LNCaP clone FGC (cell line): Measurements from ENCODE around the gene KAT8.

Experiments used
- DNase-seq: peaks from one replicate; pipeline ENCODE4 v3.0.0-alpha.2; 2011; ENCODE audit warnings: low read depth
- H3K4me3 ChIP-seq: 2 replicates; pipeline ENCODE4 v1.5.1; 2011; ENCODE audit warnings: mild to moderate bottlenecking, low read depth, low read length, control low read depth
- CTCF ChIP-seq: IDR thresholded peaks from 2 replicates; pipeline ENCODE4 v1.5.1; 2012; ENCODE audit warnings: mild to moderate bottlenecking; ENCODE audit not compliant: control insufficient read depth, insufficient read depth; ENCODE audit errors: extremely low read depth

KAT8 gene

GRCh38 chr16:31117384-31118222 lies at the start of gene KAT8:
KAT8 (plus strand) TSS chr16:31117664; CDS start chr16:31117682, 18 bp downstream.
- peak within 1 kb of the TSS; percentile 71 for H3K4me3 ChIP-seq
- TF ChIP-seq CTCF: no peak
- peak; percentile 96 for DNase-seq

- peak overlapping the region; percentile 100 for H3K4me3 ChIP-seq
- no peak for DNase-seq
These were observed 45.6 kb upstream of the KAT8 start for GRCh38 chr16:31071861-31072260.

GRCh38 chr16:31072540-31073141 lies 44.8 kb upstream of the KAT8 start:
- peak; percentile 33 for DNase-seq
- peak overlapping the region; percentile 100 for H3K4me3 ChIP-seq
- TF ChIP-seq CTCF: no peak

More at GRCh38 chr16:31071861-31072260, 45.6 kb upstream of the KAT8 start:
- no peak for TF ChIP-seq CTCF

GRCh38 chr16:31073142-31073969 lies 44.1 kb upstream of the KAT8 start:
- no peak for TF ChIP-seq CTCF
- peak; percentile 72 for DNase-seq
- peak overlapping the region; percentile 100 for H3K4me3 ChIP-seq

GRCh38 chr16:31073970-31074813 lies 43.3 kb upstream of the KAT8 start, which contains the start of the genes ZNF646 and ZNF668:
ZNF646 (plus strand) TSS chr16:31074422; CDS start chr16:31076325, 1,903 bp downstream.
ZNF668 (minus strand) TSS chr16:31074240; CDS start chr16:31064459, 9,781 bp downstream.
- TF ChIP-seq CTCF: no peak
- peak within 1 kb of the TSS; percentile 100 for H3K4me3 ChIP-seq
- DNase-seq: peak; percentile 98

GRCh38 chr16:31074814-31075183 lies 42.7 kb upstream of the KAT8 start:
- H3K4me3 ChIP-seq: peak overlapping the region; percentile 100
- no peak for DNase-seq
- no peak for TF ChIP-seq CTCF
